Panc1 (cell line): ENCODE results near the gene TFF3. TPM values are rescaled to one million over a fixed set of nuclear protein-coding genes. Genes with fewer than 3 reads are reported as not detected.

Source experiments
- ATAC-seq: fragments of 200-7000 bp; cut with Tn5 transposase; 2 replicates; pipeline ENCODE4 v1.9.1; 2020; ENCODE audit warnings: mild to moderate bottlenecking, moderate library complexity
- BruUV-seq: library from RNA; stranded (reverse); fragments of 400-500 nt; replicated peaks from 2 replicates; lab custom pipeline; 2021; lab: Mats Ljungman, UMichigan
- CTCF ChIA-PET: fragments of 300-600 bp; sonication (Branson Sonifier 250); formaldehyde crosslinking; loops from one replicate; lab custom pipeline; 2022; ENCODE audit warnings: antibody characterized with exemption; lab: Charles Lee
- POLR2A ChIA-PET: fragments of 300-600 bp; sonication (Branson Sonifier 250); formaldehyde crosslinking; loops from one replicate; lab custom pipeline; 2022; ENCODE audit warnings: antibody characterized with exemption; lab: Charles Lee
- DNase-seq: peaks from one replicate; pipeline ENCODE4 v3.0.0-alpha.2; 2010; ENCODE audit warnings: low read depth, low spot score
- H3K27ac ChIP-seq: 2 replicates; pipeline ENCODE4 v1.5.1; 2011; ENCODE audit warnings: mild to moderate bottlenecking, low read length, inconsistent platforms
- H3K27me3 ChIP-seq: fragments of 200-500 bp; sonication (Bioruptor generic); 2 replicates; pipeline ENCODE4 v1.6.0; 2014; ENCODE audit warnings: low read length, inconsistent platforms; ENCODE audit not compliant: control insufficient read depth, insufficient read depth
- H3K36me3 ChIP-seq: fragments of 200-500 bp; sonication (Bioruptor generic); 2 replicates; pipeline ENCODE4 v1.5.1; 2014; ENCODE audit warnings: inconsistent platforms, mild to moderate bottlenecking, low read length, moderate library complexity; ENCODE audit not compliant: control insufficient read depth, insufficient read depth
- H3K4me1 ChIP-seq: 2 replicates; pipeline ENCODE4 v1.5.1; 2011; ENCODE audit warnings: inconsistent platforms, mild to moderate bottlenecking, low read length, moderate library complexity; ENCODE audit not compliant: control insufficient read depth, insufficient read depth
- H3K4me3 ChIP-seq, 2 experiments: 2 replicates each; pipeline ENCODE4 v1.5.1; 2011 to 2012; ENCODE audit warnings: low read depth in 2 of 2, low read length in 2 of 2, mild to moderate bottlenecking in 2 of 2, inconsistent platforms in 1 of 2, moderate library complexity in 1 of 2
- H3K9me3 ChIP-seq: fragments of 200-500 bp; sonication (Bioruptor generic); 2 replicates; pipeline ENCODE4 v1.5.1; 2014; ENCODE audit warnings: low read depth, mild to moderate bottlenecking, inconsistent platforms, low read length, moderate library complexity; ENCODE audit not compliant: control insufficient read depth, insufficient read depth
- POLR2AphosphoS5 ChIP-seq: IDR thresholded peaks from 2 replicates; pipeline ENCODE4 v1.6.1; 2012; ENCODE audit warnings: mild to moderate bottlenecking, low read depth, low read length, moderate library complexity
- SIN3A ChIP-seq: IDR thresholded peaks from 2 replicates; pipeline ENCODE4 v1.6.1; 2012; ENCODE audit warnings: low read depth, mild to moderate bottlenecking, low read length, moderate library complexity, borderline replicate concordance; ENCODE audit not compliant: insufficient read depth
- TCF7L2 ChIP-seq: IDR thresholded peaks from 2 replicates; pipeline ENCODE4 v1.6.1; 2011; ENCODE audit warnings: mild to moderate bottlenecking, low read depth, low read length, inconsistent platforms
- in situ Hi-C: cut with HindIII; loops from 2 replicates; pipeline ENCODE4 v1.10.0; 2016; ENCODE audit warnings: low sequenced_read_pairs, low pct_unique_long_range_greater_than_20kb
- intact Hi-C: fragments of 100-400 bp; cut with micrococcal nuclease; formaldehyde crosslinking; loops from one replicate; pipeline ENCODE4 v1.10.0; 2022; ENCODE audit not compliant: unreplicated experiment
- total RNA-seq: library from RNA; stranded (reverse); gene quantifications from one replicate; pipeline ENCODE4 v1.2.1, GENCODE V29; 2021; ENCODE audit not compliant: unreplicated experiment
- TF ChIP-seq, protein P1 (sequence below): fragments of 450-650 bp; IDR thresholded peaks from 2 replicates; pipeline ENCODE4 v1.5.1; 2017; ENCODE audit warnings: mild to moderate bottlenecking
- TF ChIP-seq, protein P2 (sequence below), 2 experiments: IDR thresholded peaks; 2 replicates each; pipeline ENCODE4 v1.6.1; 2011 to 2012; ENCODE audit warnings: low read depth in 2 of 2, control low read depth in 1 of 2, low read length in 1 of 2, mild to moderate bottlenecking in 1 of 2, moderate library complexity in 1 of 2; ENCODE audit not compliant: insufficient read depth in 1 of 2

The TFF3 gene
- total RNA-seq, 1 experiment from 2014 or later = 8.9 TPM

DNA sequence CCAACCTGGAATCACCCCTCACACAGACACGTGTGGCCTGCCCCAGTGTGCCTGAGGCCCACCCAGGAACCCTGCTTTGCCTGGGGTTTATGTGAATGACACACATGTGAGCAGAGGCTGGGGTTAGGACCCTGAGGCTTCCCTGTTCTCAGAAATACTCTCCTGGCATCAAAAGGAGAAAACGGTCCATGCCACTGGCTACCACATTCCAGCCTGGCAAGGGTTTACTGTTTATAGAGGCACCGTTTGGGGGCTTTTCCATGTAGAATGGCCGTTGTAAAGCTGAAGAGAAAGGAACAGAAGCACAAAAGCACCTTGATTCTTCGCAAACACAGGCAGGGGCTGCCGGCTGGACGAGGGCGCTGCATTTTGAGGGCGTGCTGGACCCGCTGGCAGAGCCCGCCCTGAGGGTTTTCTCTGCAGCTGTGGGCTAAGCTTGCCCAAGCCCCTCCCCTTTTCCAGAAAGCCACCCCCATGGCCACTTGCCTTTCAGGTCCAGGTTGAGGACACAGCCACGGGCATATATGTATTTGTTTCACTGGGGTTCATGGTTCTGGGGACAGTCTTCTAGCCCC lies 13.0 kb downstream of the TFF3 start:
- Histone ChIP-seq H3K4me1 (no peaks in the 10 kb centered on the region), H3K36me3 (no peaks in the 10 kb centered on the region), H3K9me3 (no peaks in the 10 kb centered on the region), H3K4me3 (no peak overlapping the region), H3K27me3 (no peaks in the 10 kb centered on the region), H3K27ac (no peak overlapping the region)
- ChIA-PET CTCF (interaction anchor here (0.5 kb wide), 1 partner anchor 201 kb away, joined by 3 read pairs; no protein-coding TSS in a partner anchor), POLR2A (no interaction called here)
- DNase-seq (no peak), ATAC-seq (no peak)
- TF ChIP-seq, protein P1, sequence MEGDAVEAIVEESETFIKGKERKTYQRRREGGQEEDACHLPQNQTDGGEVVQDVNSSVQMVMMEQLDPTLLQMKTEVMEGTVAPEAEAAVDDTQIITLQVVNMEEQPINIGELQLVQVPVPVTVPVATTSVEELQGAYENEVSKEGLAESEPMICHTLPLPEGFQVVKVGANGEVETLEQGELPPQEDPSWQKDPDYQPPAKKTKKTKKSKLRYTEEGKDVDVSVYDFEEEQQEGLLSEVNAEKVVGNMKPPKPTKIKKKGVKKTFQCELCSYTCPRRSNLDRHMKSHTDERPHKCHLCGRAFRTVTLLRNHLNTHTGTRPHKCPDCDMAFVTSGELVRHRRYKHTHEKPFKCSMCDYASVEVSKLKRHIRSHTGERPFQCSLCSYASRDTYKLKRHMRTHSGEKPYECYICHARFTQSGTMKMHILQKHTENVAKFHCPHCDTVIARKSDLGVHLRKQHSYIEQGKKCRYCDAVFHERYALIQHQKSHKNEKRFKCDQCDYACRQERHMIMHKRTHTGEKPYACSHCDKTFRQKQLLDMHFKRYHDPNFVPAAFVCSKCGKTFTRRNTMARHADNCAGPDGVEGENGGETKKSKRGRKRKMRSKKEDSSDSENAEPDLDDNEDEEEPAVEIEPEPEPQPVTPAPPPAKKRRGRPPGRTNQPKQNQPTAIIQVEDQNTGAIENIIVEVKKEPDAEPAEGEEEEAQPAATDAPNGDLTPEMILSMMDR = no peak
- TF ChIP-seq TCF7L2 = no peak
- TF ChIP-seq, protein P2, sequence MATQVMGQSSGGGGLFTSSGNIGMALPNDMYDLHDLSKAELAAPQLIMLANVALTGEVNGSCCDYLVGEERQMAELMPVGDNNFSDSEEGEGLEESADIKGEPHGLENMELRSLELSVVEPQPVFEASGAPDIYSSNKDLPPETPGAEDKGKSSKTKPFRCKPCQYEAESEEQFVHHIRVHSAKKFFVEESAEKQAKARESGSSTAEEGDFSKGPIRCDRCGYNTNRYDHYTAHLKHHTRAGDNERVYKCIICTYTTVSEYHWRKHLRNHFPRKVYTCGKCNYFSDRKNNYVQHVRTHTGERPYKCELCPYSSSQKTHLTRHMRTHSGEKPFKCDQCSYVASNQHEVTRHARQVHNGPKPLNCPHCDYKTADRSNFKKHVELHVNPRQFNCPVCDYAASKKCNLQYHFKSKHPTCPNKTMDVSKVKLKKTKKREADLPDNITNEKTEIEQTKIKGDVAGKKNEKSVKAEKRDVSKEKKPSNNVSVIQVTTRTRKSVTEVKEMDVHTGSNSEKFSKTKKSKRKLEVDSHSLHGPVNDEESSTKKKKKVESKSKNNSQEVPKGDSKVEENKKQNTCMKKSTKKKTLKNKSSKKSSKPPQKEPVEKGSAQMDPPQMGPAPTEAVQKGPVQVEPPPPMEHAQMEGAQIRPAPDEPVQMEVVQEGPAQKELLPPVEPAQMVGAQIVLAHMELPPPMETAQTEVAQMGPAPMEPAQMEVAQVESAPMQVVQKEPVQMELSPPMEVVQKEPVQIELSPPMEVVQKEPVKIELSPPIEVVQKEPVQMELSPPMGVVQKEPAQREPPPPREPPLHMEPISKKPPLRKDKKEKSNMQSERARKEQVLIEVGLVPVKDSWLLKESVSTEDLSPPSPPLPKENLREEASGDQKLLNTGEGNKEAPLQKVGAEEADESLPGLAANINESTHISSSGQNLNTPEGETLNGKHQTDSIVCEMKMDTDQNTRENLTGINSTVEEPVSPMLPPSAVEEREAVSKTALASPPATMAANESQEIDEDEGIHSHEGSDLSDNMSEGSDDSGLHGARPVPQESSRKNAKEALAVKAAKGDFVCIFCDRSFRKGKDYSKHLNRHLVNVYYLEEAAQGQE (IDR thresholded peaks at IDR 0.05; ENCODE audit: insufficient read depth in 1 of 2, low read depth in 2 of 2, low read length in 1 of 2) = no peak
- intact Hi-C loops (no loop called here), in situ Hi-C loops (no loop called here)
- BruUV-seq = no TSS peak

DNA sequence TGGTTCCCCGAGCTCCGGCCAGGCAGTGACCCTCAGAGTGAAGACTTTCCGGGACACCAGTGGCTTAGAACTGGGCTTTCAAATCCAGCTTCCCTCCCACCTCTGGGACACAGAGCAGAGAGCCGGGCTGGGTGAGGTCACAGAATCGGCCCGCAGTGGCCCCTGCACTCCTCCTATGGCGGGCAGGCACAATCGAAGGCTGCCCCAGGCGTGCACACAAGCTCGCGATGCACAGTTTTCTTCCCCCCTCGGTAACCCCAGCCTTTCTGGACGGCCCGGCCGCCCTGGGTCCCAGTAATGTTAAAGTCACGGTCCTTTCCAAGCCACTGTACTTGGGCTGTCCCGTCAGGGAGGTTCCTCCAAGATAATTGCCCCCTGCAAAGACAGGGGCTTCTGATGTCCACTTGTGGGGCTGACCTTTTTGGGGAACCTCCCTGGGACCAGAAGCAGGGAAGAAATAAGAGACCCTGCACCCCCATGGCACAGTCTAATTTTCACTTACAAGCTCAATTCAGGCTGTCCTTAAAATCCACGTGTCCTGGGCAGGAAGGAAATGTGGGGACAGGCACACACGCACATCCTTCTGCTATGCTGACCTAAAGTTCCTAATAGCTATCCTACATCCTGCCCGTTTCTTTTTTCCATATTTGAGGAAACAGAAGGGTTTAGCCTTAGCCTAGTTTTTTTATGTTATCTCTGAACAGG lies 13.7 kb downstream of the TFF3 start:
- Histone ChIP-seq H3K36me3 (no peaks in the 10 kb centered on the region), H3K4me3 (no peak overlapping the region), H3K27ac (no peak overlapping the region), H3K4me1 (no peaks in the 10 kb centered on the region), H3K9me3 (no peaks in the 10 kb centered on the region), H3K27me3 (no peaks in the 10 kb centered on the region)
- in situ Hi-C loops (no loop called here), intact Hi-C loops (no loop called here)
- no TSS peak for BruUV-seq
- TF ChIP-seq SIN3A = no peak
- TF ChIP-seq, protein P2 (IDR thresholded peaks at IDR 0.05; ENCODE audit: insufficient read depth in 1 of 2, low read depth in 2 of 2, low read length in 1 of 2) = no peak
- TF ChIP-seq POLR2AphosphoS5 = no peak
- TF ChIP-seq, protein P1 = no peak
- ATAC-seq (no peak), DNase-seq (no peak)
- CTCF ChIA-PET = interaction anchor here (0.5 kb wide), 1 partner anchor 200 kb away, joined by 3 read pairs; no protein-coding TSS in a partner anchor
- POLR2A ChIA-PET = no interaction called here
